ACHN (cell line): ENCODE measurements around the gene FN3KRP.
A peak's percentile ranks its signal among the peaks of the same experiment; 100 is the strongest.
"Not testable (repeated sequence)": the region's sequence is repeated elsewhere in the genome, so short reads cannot be mapped to it uniquely, and the experiment has no call there.

Experiments
- DNase-seq: peaks from one replicate; pipeline ENCODE4 v3.0.0-alpha.2; 2015
- in situ Hi-C: cut with HindIII; loops from 2 replicates; pipeline ENCODE4 v1.10.0; 2017; ENCODE audit warnings: low sequenced_read_pairs, low pct_ligation_motif_present, low pct_unique_long_range_greater_than_20kb

FN3KRP gene

DNA sequence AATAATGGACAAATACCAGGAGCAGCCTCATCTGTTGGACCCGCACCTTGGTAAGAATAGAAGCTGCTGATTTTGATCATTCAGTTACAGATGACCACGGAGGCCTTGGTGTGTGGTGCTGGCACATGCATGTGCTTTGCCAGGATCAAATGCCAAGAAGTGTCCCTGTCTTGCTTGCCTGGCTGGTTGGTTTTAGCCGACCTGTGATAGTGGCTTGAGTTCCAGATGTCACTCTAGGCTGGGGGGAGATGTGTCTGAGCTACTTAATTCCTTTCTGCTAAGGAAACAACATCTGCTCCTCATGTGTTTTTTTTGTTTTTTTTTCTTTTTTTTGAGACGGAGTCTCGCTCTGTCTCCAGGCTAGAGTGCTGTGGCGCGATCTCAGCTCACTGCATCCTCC, 39.7 kb downstream of the FN3KRP start:
- in situ Hi-C loops: no loop called here
- DNase-seq: no peak

DNA sequence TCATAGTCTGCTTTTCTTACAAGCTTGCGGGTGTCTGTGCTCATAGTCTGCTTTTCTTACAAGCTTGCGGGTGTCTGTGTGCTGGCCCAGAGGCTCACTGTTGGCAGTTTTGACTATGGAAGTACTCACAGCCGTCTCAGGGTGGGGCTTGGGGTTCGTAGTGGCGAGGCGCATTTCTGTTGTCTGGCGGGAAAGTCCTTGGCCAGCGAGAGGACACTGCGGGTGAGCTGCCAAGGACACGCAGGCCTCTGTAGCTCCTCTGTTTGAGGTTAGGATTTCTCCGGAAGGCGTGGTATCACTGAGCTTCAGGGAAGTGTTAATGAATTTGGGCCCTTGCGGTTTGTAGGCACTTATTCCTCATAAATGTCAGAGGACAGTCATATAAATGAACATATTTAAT, 48.9 kb downstream of the FN3KRP start:
- no peak for DNase-seq
- in situ Hi-C loops: no loop called here

DNA sequence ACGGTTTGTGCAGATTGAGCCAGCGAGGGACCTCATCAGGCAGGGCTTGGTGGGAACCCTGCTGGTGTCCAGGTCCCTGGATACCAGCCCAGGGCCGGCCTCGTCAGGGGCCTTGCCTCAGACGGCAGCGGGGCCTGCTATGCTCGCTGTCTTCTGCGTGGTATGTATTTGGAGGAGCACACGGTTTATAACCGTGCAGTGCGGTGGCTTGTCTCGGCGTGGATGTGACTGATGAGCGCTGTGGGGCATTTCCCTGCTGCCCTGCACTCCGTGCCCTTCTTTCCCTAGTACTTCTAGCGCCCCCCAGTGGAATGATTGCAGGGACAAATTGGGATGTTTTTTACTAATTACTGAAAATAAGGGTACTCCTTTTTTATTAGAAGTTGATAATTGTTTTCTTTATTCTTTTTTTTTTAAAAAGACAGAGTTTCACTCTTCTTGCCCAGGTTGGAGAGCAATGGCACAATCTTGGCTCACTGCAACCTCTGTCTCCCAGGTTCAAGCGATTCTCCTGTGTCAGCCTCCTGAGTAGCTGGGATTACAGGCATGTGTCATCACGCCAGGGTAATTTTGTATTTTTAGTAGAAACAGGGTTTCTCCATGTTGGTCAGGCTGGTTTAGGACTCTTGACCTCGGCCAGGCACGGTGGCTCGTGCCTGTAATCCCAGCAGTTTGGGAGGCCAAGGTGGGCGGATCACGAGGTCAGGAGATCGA, 50.7 kb downstream of the FN3KRP start:
- peak; percentile 55 for DNase-seq
- in situ Hi-C loops: no loop called here

DNA sequence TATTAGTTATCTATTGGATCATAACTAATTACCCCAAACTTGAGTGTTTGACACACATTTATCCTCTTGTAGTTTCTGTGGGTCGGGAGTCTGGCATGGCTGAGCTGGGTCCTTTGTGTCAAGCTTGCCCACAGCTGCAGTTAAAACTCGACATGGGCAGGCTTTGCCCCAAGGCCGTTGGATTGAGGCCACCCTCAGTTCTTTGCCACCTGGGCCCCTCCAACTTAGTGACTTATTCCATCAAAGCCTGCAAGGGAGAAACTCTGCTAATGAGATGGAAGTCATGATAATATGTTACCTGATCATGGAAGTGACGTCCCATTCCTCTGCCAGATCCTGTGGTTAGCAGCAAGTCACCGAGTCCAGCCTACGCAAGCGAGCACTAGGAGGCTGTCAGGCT, 52.5 kb downstream of the FN3KRP start:
- in situ Hi-C loops: no loop called here
- DNase-seq: no peak

DNA sequence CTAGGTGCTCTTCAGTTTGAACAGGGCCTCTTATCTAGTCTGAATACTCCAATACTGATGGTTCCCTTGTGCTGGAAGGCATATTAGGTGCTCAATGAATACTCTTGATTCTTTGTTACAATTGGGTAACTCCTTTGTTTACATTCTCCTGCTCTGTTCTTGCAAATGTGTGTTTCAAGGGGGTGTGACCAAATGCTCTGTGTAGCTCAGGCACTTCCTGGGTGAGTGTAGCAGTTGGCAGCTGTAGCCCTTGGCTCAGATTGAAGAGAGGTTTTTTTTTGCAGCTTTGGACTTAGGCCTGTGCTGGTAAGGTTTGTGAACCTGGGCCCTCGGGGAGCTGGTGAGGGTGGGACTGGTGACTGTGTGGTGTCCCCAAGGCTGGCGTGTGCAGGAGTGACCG, 55.5 kb downstream of the FN3KRP start:
- peak; percentile 26 for DNase-seq

DNA sequence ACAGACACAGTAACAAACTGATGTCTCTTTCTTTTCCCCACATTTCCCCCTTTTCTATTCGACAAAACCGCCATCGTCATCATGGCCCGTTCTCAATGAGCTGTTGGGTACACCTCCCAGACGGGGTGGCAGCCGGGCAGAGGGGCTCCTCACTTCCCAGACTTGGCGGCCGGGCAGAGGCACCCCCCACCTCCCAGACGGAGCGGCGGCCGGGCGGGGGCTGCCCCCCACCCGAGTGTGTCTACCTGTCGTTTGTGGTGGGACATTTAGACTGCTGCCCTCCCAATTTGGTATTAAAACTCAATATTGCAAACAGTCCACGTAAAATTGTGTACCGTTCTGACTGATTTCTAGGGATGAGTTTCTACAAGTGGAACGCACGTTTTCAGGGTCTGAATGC, 58.0 kb downstream of the FN3KRP start:
- DNase-seq, in situ Hi-C loops: not testable (repeated sequence)

More for the DNA sequence above, 55.5 kb downstream of the FN3KRP start:
- in situ Hi-C loops: no loop called here

DNA sequence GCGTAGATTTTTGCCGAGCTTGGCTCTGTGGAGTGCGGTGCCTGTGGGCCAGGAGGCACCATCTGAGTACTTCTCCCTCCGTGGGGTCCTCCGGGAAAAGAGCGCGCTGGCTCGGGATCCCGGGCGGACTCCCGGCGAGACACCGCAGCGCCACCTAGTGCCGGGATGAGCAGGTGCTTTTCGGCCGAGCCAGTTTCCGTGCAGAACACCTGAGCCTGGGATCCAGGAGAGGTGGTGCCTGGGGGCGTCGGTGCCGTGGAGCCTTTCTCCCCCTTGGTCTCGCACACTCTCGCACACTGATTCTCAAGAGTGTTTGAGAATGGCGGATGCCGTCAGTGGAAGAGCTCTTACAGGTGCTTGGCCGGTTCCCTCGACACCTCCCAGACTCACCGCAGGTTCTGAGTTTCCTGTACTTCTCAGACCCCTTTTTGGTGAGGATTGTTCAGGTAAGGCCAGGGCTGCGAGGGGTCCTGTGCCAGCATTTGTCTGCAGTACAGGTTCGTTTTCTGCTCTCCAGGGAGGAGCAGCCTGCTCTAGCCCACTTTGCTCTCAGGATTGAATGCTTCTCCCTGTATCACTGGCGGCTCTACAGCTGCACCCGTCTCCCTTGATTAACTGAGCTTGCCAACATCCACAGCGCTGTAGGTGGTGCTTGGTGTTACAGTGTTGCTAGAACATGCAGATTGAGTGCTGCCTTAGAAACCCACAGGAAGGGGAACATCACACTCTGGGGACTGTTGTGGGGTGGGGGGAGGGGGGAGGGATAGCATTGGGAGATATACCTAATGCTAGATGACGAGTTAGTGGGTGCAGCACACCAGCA, 58.7 kb downstream of the FN3KRP start:
- DNase-seq: peak; percentile 29
- in situ Hi-C loops: no loop called here

DNA sequence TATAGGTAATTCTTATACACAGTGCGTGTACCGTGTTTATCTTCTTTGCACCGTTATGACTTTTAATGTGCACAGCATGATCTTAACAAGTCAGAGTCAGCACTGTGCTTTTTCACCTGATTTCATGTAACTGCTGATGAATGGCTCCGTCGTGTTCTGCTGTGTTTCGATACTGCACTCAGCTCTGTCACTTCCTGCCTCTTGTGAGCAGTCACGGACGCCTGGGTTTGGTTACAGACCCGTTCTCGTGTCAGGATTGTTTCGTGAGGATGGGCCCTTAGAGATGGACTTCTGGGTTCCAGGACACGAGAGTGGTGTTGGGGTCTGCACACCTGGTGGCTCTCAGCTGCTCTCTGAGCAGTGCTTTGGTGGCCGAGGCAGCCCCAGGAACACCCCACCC, 59.9 kb downstream of the FN3KRP start:
- in situ Hi-C loops: no loop called here
- no peak for DNase-seq
